ENCODE measurements around the gene RPEL1. TPM values are rescaled to one million over a fixed set of nuclear protein-coding genes. Genes with fewer than 3 reads are reported as not detected.

Gene RPEL1
- total RNA-seq, 6 experiments from 2014 or later, result 0.14 TPM; not detected in 5

DNA sequence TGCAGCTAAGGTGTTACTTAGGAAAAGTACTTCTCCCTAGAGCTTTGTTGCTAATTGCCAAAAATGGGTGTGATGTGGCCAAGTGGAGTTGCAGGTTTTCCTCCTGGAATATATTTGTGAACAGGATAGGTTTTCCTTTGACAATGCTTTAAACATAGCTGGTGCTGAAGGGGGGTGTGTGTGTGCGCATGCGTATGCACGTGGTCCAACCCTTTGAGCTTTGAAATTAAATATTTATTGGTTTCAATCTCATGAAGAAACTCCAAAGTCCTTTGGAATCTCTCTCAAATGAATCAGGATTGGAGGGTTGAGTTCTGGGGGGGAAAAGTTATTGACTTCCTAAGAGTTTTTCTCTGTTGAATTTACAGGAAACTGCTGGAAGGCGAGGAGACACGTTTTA lies 42.3 kb downstream of the RPEL1 start:
- Mint-ChIP-seq H3K27ac (no peak overlapping the region), H3K27me3 (ENCODE audit: insufficient read depth) (peaks cover 29% of the 10 kb centered on the region), H3K9me3 (no peaks in the 10 kb centered on the region), H3K4me1 (ENCODE audit: low read depth) (no peaks in the 10 kb centered on the region), H3K36me3 (ENCODE audit: low read depth) (no peaks in the 10 kb centered on the region), H3K4me3 (no peak overlapping the region)
- DNase-seq, result no peak
- TF ChIP-seq, protein P1, sequence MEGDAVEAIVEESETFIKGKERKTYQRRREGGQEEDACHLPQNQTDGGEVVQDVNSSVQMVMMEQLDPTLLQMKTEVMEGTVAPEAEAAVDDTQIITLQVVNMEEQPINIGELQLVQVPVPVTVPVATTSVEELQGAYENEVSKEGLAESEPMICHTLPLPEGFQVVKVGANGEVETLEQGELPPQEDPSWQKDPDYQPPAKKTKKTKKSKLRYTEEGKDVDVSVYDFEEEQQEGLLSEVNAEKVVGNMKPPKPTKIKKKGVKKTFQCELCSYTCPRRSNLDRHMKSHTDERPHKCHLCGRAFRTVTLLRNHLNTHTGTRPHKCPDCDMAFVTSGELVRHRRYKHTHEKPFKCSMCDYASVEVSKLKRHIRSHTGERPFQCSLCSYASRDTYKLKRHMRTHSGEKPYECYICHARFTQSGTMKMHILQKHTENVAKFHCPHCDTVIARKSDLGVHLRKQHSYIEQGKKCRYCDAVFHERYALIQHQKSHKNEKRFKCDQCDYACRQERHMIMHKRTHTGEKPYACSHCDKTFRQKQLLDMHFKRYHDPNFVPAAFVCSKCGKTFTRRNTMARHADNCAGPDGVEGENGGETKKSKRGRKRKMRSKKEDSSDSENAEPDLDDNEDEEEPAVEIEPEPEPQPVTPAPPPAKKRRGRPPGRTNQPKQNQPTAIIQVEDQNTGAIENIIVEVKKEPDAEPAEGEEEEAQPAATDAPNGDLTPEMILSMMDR (IDR thresholded peaks at IDR 0.05), result no peak

DNA sequence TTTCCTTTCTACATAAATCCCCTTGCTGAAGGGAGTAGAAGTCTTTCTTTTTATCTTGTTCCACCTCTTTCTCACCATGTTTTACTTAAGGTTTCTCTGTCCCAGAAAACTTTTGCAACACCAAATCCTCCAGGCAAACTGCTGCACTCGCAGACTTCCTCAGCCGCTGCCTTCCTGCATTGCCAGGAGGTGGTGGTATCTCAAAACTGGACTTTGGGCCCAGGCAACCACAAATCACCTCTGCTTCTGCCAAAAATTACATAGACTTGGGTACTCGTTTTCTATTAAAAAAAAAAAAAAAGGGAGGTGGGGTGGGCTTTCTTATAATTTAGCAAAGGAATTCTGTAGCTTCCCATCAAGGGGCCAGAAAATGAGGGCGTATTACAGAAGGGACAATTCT lies 45.9 kb downstream of the RPEL1 start:
- Mint-ChIP-seq H3K4me1 (ENCODE audit: low read depth) (peaks cover 17% of the 10 kb centered on the region), H3K36me3 (ENCODE audit: low read depth) (no peaks in the 10 kb centered on the region), H3K9me3 (no peaks in the 10 kb centered on the region), H3K27ac (no peak overlapping the region), H3K4me3 (no peak overlapping the region), H3K27me3 (ENCODE audit: insufficient read depth) (peaks cover 23% of the 10 kb centered on the region)
- TF ChIP-seq, protein P1 (IDR thresholded peaks at IDR 0.05), result no peak
- DNase-seq, result no peak

DNA sequence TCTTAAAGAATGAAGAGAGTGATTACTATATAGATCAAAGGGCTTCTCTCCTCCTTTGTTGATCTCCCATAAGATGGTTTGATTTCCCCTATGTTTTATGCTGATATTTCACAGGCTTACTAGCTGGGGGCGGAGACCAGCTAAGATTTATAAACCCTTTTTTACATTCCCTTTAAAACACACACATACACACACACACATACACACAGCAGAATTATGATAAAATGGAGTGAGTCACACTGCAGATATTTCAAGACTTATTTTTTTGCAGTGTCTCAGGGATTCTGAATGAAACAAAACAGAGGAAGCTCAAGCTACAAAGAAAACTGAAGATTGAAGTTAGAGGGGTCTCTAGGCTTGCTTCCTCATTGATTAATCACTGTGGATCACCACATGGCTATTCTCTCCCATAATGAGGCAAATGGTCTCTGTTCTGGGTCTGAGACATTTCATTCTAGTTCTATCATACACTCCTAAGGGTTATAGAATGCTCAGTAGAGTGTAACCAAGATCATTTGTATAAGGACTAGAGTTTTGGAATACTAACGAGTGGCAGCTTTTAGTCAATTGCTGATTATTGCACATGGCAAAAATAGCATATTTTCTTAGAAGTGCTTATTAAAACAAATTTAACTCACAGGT lies 49.8 kb downstream of the RPEL1 start:
- TF ChIP-seq, protein P1 (IDR thresholded peaks at IDR 0.05), result no peak
- Mint-ChIP-seq H3K36me3 (ENCODE audit: low read depth) (no peaks in the 10 kb centered on the region), H3K9me3 (no peaks in the 10 kb centered on the region), H3K27me3 (ENCODE audit: insufficient read depth) (peaks cover 8% of the 10 kb centered on the region), H3K27ac (no peak overlapping the region), H3K4me3 (no peak overlapping the region), H3K4me1 (ENCODE audit: low read depth) (peaks cover 17% of the 10 kb centered on the region)
- DNase-seq, result peak; percentile 86

Other genes starting within 250 kb of the RPEL1 start
- 10 to 100 TPM; 78.5 to 97.4 (median 81.1) TPM for gene NT5C2, start 52.6 kb upstream of the RPEL1 start, total RNA-seq (2021; fragmentation: NEBNext Ultra II Directional; extraction: Animal tissue kit (Norgen Biotek cat#: 25700))
- 1 to 10 TPM in 2 of 6 experiments, under 1 TPM in 3, not detected in 1; 0.06 to 1.3 (median 0.10) TPM for gene INA, start 31.3 kb downstream of the RPEL1 start, total RNA-seq (2021; fragmentation: NEBNext Ultra II Directional; extraction: Animal tissue kit (Norgen Biotek cat#: 25700))
- 1 to 10 TPM; 7.4 to 9.2 (median 8.4) TPM for gene PCGF6, start 105.3 kb downstream of the RPEL1 start, total RNA-seq (2021; fragmentation: NEBNext Ultra II Directional; extraction: Animal tissue kit (Norgen Biotek cat#: 25700))
- 1 to 10 TPM; 2.7 to 4.0 (median 3.8) TPM for gene TAF5, start 122.1 kb downstream of the RPEL1 start, total RNA-seq (2021; fragmentation: NEBNext Ultra II Directional; extraction: Animal tissue kit (Norgen Biotek cat#: 25700))
- 100 to 1,000 TPM; 397 to 452 (median 442) TPM for gene ATP5MK, start 150.6 kb downstream of the RPEL1 start, total RNA-seq (2021; fragmentation: NEBNext Ultra II Directional; extraction: Animal tissue kit (Norgen Biotek cat#: 25700))
- gene PDCD11, start 150.7 kb downstream of the RPEL1 start, total RNA-seq (2021; fragmentation: NEBNext Ultra II Directional; extraction: Animal tissue kit (Norgen Biotek cat#: 25700)), result 10 to 100 TPM; 30.8 to 38.4 (median 32.1) TPM
- 10 to 100 TPM; 41.0 to 46.0 (median 45.1) TPM for gene CALHM2, start 206.5 kb downstream of the RPEL1 start, total RNA-seq (2021; fragmentation: NEBNext Ultra II Directional; extraction: Animal tissue kit (Norgen Biotek cat#: 25700))
- not detected for gene CALHM1, start 213.0 kb downstream of the RPEL1 start, total RNA-seq (2021; fragmentation: NEBNext Ultra II Directional; extraction: Animal tissue kit (Norgen Biotek cat#: 25700))
- under 1 TPM in 1 of 6 experiments, not detected in 5; 0.09 TPM for gene CALHM3, start 233.4 kb downstream of the RPEL1 start, total RNA-seq (2021; fragmentation: NEBNext Ultra II Directional; extraction: Animal tissue kit (Norgen Biotek cat#: 25700))
- under 1 TPM; 0.06 to 0.46 (median 0.27) TPM for gene NEURL1, start 247.8 kb downstream of the RPEL1 start, total RNA-seq (2021; fragmentation: NEBNext Ultra II Directional; extraction: Animal tissue kit (Norgen Biotek cat#: 25700))

All from HFFc6 (cell line).